ENCODE data around the gene FBXL19.

The FBXL19 gene

GRCh38 chr16:30956601-30957455 lies 33.5 kb downstream of the FBXL19 start:
- TF ChIP-seq, protein P1, sequence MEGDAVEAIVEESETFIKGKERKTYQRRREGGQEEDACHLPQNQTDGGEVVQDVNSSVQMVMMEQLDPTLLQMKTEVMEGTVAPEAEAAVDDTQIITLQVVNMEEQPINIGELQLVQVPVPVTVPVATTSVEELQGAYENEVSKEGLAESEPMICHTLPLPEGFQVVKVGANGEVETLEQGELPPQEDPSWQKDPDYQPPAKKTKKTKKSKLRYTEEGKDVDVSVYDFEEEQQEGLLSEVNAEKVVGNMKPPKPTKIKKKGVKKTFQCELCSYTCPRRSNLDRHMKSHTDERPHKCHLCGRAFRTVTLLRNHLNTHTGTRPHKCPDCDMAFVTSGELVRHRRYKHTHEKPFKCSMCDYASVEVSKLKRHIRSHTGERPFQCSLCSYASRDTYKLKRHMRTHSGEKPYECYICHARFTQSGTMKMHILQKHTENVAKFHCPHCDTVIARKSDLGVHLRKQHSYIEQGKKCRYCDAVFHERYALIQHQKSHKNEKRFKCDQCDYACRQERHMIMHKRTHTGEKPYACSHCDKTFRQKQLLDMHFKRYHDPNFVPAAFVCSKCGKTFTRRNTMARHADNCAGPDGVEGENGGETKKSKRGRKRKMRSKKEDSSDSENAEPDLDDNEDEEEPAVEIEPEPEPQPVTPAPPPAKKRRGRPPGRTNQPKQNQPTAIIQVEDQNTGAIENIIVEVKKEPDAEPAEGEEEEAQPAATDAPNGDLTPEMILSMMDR (IDR thresholded peaks at IDR 0.05; ENCODE audit: extremely low read depth, insufficient read depth, missing control alignments) = peak; percentile 34
- peak; percentile 90 for DNase-seq (ENCODE audit: low spot score)
- in situ Hi-C loops (cut with MboI; ENCODE audit: low pct_unique_long_range_greater_than_20kb, low sequenced_read_pairs, unreplicated experiment) = loop anchor here (25.0 kb wide), 2 partner anchors 480 to 930 kb away; partner anchors contain the start of genes COX6A2 and ZNF843

DNA sequence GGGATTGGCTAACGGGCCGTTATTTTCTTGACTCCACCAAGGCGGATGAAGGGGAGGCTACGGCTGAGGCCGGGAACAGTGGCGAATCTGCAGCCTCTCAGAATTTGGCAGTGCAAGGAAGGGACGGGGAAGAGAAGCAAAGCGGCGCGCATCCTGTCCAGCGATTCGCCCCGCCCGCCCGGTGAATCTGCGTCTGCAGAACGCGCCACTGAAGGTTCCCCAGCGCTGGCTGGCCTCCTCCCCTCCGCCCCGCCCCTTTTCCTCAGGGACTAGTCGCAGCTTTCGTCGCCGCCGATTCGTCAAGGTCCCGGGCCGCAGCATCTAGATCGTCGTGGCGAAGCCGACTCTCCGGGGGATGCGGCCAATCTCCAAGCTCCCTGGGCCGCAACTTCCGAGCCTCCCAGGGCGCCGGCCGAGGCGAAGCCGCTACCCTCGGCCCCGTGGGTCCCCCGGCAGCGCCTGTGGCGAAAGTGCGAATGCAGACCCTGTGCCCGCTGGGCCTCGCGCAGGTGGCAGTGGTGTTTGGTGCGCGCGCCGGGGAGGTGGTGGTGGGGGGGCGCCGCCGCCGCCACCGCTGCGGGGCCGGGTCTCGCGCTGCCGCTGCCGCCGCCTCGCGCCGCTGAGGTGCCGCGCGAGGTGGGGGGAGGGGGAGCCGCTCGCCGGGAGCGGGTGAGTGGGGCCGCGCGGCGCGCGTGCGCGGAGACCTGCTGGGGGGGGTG lies 34.2 kb downstream of the FBXL19 start, which contains the start of gene SETD1A:
TSS of gene SETD1A (plus strand) at position 299 of the 719 bp plus-strand sequence. CDS start 978 bp downstream, outside the sequence.
- in situ Hi-C loops (cut with MboI; ENCODE audit: low pct_unique_long_range_greater_than_20kb, low sequenced_read_pairs, unreplicated experiment) = loop anchor here (25.0 kb wide), 2 partner anchors 480 to 930 kb away; partner anchors contain the start of genes COX6A2 and ZNF843
- DNase-seq (ENCODE audit: low spot score) = peak; percentile 98
- TF ChIP-seq, protein P1 (IDR thresholded peaks at IDR 0.05; ENCODE audit: extremely low read depth, insufficient read depth, missing control alignments) = no peak

DNA sequence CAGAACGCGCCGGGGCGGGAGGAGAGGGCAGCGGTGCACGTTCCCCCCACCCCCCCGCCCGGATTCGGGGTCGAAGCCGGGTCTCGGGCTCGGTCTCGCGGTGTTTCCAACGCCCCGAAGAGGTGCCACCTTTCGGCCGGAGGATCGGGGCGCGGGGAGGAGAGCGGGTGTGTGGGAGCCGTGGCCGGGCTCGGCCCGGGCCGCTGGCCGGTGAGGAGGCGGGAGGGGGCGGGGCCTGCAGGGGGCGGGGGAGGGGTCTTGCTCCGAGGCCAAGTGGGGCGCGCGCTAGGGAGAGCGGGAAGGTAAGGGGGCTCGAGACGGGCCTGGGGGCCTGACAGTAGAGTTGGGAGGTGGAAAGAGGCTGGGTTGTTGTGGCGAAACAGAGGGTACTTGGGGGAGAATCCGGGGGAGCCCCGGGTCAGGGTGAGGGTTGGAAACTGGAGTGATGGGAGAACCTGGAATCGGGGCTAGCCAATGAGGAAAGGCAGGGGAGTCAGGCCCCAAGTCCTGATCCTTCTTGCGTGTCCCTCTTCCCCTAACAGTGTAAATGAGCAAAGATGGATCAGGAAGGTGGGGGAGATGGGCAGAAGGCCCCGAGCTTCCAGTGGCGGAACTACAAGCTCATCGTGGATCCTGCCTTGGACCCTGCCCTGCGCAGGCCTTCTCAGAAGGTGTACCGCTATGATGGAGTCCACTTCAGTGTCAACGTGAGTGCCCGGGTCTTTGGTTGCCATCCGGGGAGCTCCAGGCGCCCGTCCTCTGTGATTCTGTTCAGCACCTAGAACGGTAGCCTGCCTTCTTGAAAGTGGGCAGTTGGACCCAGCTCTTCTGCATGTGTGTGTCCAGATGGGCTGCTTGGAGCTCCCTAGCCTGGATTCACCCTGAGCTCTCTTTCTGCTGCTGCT lies 35.1 kb downstream of the FBXL19 start:
- in situ Hi-C loops (cut with MboI; ENCODE audit: low pct_unique_long_range_greater_than_20kb, low sequenced_read_pairs, unreplicated experiment) = loop anchor here (25.0 kb wide), 2 partner anchors 479 to 929 kb away; partner anchors contain the start of genes COX6A2 and ZNF843
- DNase-seq (ENCODE audit: low spot score) = peak; percentile 90
- TF ChIP-seq, protein P1 (IDR thresholded peaks at IDR 0.05; ENCODE audit: extremely low read depth, insufficient read depth, missing control alignments) = peak; percentile 6

- DNase-seq (ENCODE audit: low spot score) = no peak
- TF ChIP-seq, protein P1 (IDR thresholded peaks at IDR 0.05; ENCODE audit: extremely low read depth, insufficient read depth, missing control alignments) = no peak
- in situ Hi-C loops (cut with MboI; ENCODE audit: low pct_unique_long_range_greater_than_20kb, low sequenced_read_pairs, unreplicated experiment) = loop anchor here (25.0 kb wide), 2 partner anchors 476 to 926 kb away; partner anchors contain the start of genes COX6A2 and ZNF843
Observed at GRCh38 chr16:30961384-30961783, 38.0 kb downstream of the FBXL19 start.

GRCh38 chr16:30963925-30964511 lies 40.6 kb downstream of the FBXL19 start:
- in situ Hi-C loops (cut with MboI; ENCODE audit: low pct_unique_long_range_greater_than_20kb, low sequenced_read_pairs, unreplicated experiment) = loop anchor here (25.0 kb wide), 2 partner anchors 473 to 923 kb away; partner anchors contain the start of genes COX6A2 and ZNF843
- TF ChIP-seq, protein P1 (IDR thresholded peaks at IDR 0.05; ENCODE audit: extremely low read depth, insufficient read depth, missing control alignments) = no peak
- no peak for DNase-seq (ENCODE audit: low spot score)

Data from GM13977 (cell line).